ENCODE results near the gene VSTM2B. TPM values are rescaled to one million over a fixed set of nuclear protein-coding genes. Genes with fewer than 3 reads are reported as not detected.
"Not testable (repeated sequence)": the region's sequence is repeated elsewhere in the genome, so short reads cannot be mapped to it uniquely, and the experiment has no call there.

VSTM2B gene
- total and polyA plus RNA-seq, 11 donors = not detected

GRCh38 chr19:29543381-29543780 lies 17.6 kb downstream of the VSTM2B start:
- H3K27me3 ChIP-seq = peaks cover 0 to 34% (median 0%) of the 10 kb centered on the region in 9 donors
- TF ChIP-seq CTCF (IDR thresholded peaks at IDR 0.05) (no peak), POLR2A (IDR thresholded peaks at IDR 0.05) (no peak)
- H3K9me3 ChIP-seq = no peaks in the 10 kb centered on the region
- intact Hi-C loops (cut with DNase I) = no loop called here
- ATAC-seq (no peak), DNase-seq (peak in 1 of 5 donors; percentile 6)
- H3K36me3 ChIP-seq = no peaks in the 10 kb centered on the region
- WGBS, 4 donors = 52 to 70% (median 57%) methylated on average over 2 of the region's 2 CpGs
- H3K4me1 ChIP-seq = no peaks in the 10 kb centered on the region
- no peak overlapping the region for H3K27ac ChIP-seq
- H3K4me3 ChIP-seq = no peak overlapping the region

GRCh38 chr19:29544656-29545360 lies 19.0 kb downstream of the VSTM2B start:
- no peaks in the 10 kb centered on the region for H3K4me1 ChIP-seq
- ATAC-seq (no peak), DNase-seq (peak in 2 of 5 donors; percentile 10 to 29)
- no peak overlapping the region for H3K27ac ChIP-seq
- intact Hi-C loops (cut with DNase I) = no loop called here
- H3K36me3 ChIP-seq = no peaks in the 10 kb centered on the region
- 84 to 87% (median 85%) methylated on average over 15 of the region's 15 CpGs for WGBS, 4 donors
- TF ChIP-seq POLR2A (IDR thresholded peaks at IDR 0.05) = no peak
- no peak for TF ChIP-seq CTCF (IDR thresholded peaks at IDR 0.05)
- no peak overlapping the region for H3K4me3 ChIP-seq
- peaks cover 0 to 21% (median 0%) of the 10 kb centered on the region in 9 donors for H3K27me3 ChIP-seq
- H3K9me3 ChIP-seq = no peaks in the 10 kb centered on the region

GRCh38 chr19:29545447-29545846 lies 19.7 kb downstream of the VSTM2B start:
- intact Hi-C loops (cut with DNase I); H3K4me1 ChIP-seq; H3K27ac ChIP-seq; H3K9me3 ChIP-seq; ATAC-seq; H3K4me3 ChIP-seq; H3K36me3 ChIP-seq: not testable (repeated sequence)
- WGBS, 4 donors = 87 to 91% (median 91%) methylated on average over 4 of the region's 4 CpGs
- DNase-seq = peak in 2 of 5 donors; percentile 3 to 37
- peaks cover 0 to 20% (median 0%) of the 10 kb centered on the region in 9 donors for H3K27me3 ChIP-seq

GRCh38 chr19:29545866-29546582 lies 20.2 kb downstream of the VSTM2B start:
- WGBS, 4 donors = 70 to 75% (median 74%) methylated on average over 8 of the region's 8 CpGs
- no peak for TF ChIP-seq POLR2A (IDR thresholded peaks at IDR 0.05)
- no peak for TF ChIP-seq CTCF (IDR thresholded peaks at IDR 0.05)
- ATAC-seq (no peak), DNase-seq (peak in 2 of 5 donors; percentile 4 to 18)
- no peaks in the 10 kb centered on the region for H3K9me3 ChIP-seq
- no peak overlapping the region for H3K4me3 ChIP-seq
- no peaks in the 10 kb centered on the region for H3K4me1 ChIP-seq
- intact Hi-C loops (cut with DNase I) = no loop called here
- no peak overlapping the region for H3K27ac ChIP-seq
- H3K36me3 ChIP-seq = no peaks in the 10 kb centered on the region
- peaks cover 0 to 17% (median 0%) of the 10 kb centered on the region in 9 donors for H3K27me3 ChIP-seq

Data from heart left ventricle (tissue), 16 donors.